Stimulated activated CD4-positive, alpha-beta T cell treated with anti-CD3 and anti-CD28 coated beads, TNF-alpha, amount 100 ng/mL, for 24 hours (primary cell): Measurements from ENCODE around the gene SLC30A10.
"Not testable (repeated sequence)": the region's sequence is repeated elsewhere in the genome, so short reads cannot be mapped to it uniquely, and the experiment has no call there.

Experiments
- DNase-seq, 3 experiments: peaks; one replicate each; pipeline ENCODE4 v3.0.0-alpha.2; 2020; ENCODE audit warnings: low read depth in 3 of 3

SLC30A10 gene

DNA sequence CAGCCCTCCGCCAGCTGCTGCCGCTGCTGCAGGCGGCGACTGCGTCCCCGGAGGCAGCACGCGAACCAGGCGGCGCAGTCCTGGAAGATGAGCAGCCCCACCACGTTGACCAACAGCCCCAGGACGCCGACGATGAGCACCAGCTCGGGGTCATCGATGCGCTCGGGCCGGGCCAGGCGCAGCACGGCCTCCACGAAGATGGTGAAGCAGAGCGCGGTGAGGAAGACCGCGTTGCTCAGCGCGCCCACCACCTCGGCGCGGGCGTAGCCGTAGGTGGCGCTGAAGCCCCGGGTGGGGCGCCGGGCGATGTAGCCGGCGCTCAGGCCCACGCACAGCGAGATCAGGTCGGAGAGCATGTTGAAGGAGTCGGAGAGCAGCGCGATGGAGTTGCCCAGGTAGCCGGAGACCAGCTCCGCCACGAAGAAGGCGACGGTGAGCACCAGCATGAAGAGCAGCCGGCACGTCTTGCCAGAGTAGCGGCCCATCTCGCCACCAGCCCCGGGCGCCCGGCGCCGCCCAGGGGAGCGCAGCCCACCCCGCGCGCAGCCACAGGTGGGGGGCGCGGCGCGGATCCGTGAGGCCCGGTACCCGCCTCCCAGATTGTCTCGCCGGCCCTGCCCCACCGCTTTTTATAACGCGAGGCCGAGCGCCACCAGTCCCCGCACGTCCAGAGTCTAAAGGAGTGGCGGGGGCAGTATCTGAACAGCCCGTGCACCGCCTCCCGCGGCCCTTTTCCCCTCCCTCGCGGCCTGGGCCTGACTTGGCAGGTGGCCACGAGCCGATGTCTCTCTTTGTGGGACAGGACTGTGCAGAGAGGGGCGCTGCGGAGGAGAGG is at the start of gene SLC30A10:
Gene SLC30A10 (minus strand): TSS at position 602 of the 835 bp plus-strand sequence. CDS start 117 bp downstream, at position 485.
- DNase-seq, result peak in 1 of 3 experiments; percentile 2

DNA sequence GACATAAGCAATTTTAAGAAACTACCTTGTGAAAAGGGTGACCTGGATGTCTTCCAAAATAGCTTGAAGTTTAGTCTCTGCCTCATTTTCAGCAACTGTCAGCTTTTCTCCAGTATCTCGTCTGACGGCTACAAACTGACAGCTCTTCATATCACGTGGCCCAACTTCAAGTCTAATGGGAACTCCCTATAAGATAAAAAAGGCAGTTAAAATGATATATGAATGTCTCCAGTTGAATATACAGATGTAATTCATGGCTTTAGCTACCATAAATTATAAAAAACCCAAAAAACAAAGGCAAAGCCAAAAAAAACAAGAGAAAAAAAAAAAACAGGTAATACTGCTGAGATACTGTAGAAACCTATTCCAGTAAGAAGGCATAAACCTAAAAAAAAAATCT is 44.9 kb upstream of the SLC30A10 start:
- DNase-seq, result no peak

DNA sequence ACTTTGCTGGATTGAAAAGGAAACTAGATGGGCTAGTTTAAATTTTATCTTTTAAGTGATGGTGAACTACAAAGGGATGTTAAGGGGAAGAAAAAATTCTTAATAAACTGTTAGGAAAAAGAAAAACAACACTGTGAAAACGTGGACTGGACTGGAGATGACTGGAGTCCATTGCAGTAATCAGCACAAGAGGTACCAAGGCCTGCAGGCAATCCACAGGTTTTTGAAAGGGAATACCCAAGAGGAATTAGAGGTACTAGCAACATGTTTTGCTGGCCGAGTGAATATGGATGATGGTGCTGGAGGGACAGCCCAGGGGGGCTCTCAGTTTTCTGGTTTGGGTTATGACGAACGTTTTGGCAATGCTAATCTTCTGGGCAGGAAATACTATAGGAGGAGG is 39.0 kb upstream of the SLC30A10 start:
- DNase-seq, result no peak

DNA sequence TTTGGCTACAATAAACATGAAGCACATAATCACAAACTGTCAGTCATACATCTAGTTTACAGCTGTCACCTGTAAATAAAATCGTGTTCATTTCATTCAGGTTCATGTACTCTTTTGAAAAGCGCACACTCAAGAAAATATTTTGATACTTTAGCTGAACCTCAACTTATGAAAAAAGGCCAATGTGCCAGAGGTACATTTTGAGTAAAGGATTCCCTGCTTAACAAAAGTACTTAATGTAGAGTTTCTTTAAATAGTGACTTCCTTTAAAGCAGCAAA is 37.7 kb upstream of the SLC30A10 start:
- DNase-seq, result no peak

DNA sequence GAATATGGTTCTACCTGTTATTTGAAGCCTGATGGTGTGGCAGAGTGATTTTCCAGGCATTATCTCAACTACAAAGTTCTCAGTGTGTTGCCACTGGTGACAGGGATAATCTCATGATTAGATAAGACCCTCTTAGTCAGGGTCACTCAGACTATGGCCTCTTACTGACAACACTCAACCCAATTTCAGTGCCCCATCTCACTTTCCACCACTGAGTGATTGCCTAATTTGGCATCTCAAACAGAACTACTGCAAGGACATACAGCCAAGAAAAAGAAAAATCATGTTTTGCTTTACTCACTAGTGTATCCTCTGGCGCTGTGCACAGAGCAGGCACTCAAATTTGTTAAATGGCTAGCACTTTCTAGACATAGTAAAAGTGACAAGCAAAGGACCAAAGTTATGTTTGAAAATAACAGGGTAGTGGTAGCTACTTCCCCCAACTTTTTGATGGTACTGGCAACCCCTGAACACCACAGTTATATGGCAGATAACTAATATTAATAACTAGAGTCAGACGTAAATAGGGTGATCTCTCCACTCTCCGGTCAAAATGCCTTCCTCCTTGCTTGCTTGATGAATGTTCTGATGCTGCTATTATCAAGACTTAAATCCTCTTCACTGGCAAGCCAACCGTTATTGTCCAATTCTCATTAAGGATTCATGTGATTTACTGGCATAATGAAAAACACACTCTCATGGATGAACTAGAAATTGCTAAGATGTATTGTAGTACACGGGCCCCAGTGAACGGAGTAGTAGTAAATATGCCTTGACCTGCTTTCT is 37.1 kb upstream of the SLC30A10 start:
- DNase-seq, result no peak

DNA sequence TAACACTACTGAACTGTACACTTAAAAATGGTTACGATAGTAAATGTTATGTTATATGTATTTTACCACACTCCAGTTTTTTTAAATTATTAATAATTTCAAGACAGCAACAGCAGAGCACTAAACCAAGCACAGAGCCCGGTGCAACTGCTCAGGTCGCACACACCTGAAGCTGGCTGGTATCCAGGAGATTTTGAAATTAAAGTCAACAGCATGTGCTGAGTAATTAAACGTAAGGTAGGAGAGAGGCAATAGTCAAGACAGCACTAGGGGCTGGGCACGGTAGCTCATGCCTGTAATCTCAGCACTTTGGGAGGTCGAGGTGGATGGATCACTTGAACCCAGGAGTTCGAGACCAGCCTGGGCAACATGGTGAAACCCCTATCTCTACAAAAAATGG is 35.1 kb upstream of the SLC30A10 start:
- no peak for DNase-seq

DNA sequence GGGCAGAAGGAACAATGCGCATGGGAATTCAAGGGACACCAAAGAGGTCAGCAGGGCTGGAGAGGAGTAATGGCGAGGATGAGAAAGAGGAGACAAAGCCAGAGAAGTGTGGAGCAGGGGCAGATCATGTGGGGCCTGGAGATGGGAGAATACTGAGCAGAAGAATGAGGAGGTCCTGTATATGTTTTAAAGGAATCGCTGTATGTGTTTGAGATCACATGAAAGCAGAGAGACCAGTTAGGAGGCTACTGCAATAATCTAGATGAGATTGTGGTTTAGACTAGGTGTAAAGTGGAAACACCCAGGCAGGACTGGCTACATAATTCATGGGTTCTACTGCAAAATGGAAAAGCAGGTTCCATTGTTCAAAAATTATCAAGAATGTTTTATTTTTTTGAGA is 33.3 kb upstream of the SLC30A10 start:
- no peak for DNase-seq

DNA sequence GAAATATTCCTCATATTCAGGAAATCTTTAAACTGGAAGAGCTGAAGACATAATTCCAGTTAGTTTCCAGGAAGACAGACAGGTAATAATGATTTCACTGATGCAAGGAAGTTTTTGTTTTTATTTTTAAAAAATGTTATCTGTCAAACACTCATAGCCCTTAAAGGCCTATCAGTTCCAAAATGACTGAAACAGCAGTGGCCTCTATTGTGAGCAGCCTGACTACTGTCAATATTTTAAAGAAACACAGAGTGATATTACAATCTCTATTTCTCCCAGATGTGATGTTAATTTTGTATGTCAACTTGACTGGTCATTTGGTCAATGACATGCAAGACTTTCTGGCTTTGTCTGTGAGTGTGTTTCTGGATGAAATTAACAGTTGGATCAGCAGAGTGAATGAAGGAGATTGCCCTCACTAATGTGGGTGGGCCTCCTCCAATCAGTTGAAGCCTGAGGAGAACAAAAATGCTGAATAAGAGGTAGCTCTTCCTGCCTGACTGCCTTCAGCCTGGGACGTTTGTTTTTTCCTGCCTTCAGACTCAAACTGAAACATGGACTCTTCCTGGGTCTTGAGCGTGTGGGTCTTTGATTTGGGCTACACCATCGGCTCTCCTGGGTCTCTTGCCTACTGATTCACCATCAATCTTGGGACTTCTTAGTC is 31.3 kb upstream of the SLC30A10 start:
- no peak for DNase-seq

DNA sequence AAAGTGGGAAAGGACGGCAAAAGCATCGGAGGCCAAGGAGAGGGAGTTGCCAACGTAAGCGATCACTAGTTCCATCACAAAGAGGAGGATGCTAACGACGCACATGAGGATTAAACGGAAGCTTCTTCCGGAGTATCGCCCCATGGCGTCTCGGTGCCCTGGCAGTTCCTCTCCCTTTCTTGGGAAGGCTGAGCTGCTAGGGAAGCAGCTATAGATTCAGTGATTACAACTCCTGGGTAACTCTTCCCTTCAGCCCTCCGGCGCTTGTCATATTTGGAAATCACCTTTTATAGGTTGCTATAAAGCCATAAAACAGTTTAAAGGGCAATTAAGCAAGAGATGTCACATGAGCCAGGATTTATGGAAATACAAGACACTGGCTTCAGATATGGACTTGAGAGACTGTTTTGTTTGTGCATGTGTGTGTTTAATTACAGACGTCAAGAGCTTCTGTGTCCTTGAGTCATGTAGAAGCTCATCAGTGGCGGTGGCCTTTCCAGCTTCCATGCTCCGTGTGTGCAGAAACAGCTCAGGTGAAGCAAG is 30.6 kb upstream of the SLC30A10 start:
- no peak for DNase-seq

DNA sequence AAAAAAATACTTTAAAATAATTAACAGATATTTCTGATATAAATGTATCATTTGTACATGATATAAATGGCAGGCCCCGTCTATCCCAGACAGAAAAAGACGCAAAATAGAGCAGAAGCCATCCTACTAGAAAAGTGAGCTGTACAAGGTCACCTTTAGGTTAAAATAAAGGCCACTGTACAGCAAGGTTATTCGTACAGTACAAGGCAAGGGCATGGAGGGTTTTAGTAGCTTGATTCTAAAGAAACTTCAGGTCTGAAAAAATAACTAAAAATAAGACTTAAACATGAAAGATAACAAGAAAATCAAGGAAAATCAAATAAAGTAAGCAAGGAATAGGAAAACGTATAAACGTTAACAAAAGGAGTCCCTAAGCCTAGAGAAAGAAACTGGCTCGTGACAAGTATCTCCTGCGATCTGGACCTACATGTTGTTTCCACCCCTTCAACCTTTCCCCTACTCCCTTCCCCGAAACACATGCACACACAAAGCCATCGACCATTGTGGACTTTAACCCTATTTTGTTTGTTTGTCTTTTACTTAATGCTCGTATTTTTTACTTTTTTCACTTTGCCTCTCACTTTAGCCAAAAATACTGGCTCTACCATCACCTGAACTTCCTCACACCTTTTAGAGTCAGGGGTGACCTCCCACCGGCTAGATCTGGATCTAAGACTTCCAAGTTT is 26.5 kb upstream of the SLC30A10 start:
- DNase-seq, result no peak

DNA sequence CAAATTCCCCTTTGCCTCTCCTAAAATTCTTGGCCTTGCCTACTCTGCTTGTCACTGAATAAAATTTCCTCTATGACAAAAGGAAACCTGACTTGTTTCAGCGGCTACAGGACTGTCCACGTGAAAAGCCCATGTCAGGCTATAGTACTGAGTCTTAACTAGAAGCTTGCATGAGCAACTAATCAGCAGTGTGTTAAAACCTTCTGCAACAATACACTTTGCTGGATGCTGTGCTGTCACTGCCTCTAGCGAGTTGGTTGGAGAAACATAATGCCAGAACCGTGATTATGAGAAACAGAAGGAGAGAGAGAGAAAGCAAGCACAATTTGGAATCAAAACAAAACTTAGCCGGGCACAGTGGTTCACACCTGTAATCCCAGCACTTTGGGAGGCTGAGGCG is 25.7 kb upstream of the SLC30A10 start:
- DNase-seq, result no peak

DNA sequence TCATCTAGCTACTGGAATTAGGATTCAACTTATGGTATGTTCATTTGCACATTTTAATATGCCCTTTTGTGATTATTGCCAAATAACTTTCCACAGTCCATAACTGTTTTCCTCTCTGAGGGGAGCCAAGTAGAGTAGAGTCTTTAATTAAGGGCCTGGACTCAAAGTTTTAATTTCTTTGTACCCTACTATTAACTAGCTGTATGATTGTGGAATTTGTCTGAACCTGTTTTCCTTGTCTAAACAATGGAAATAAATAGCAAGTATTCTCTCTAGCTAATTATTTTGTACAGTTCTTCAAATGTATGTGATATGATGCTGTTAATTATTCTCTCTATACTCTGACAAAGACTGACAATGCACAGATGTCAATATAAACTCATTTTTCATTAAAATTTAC is 24.0 kb upstream of the SLC30A10 start:
- DNase-seq, result no peak

DNA sequence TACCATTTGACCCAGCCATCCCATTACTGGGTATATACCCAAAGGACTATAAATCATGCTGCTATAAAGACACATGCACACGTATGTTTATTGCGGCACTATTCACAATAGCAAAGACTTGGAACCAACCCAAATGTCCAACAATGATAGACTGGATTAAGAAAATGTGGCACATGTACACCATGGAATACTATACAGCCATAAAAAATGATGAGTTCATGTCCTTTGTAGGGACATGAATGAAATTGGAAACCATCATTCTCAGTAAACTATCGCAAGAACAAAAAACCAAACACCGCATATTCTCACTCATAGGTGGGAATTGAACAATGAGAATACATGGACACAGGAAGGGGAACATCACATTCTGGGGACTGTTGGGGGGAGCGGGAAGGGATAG is 20.9 kb upstream of the SLC30A10 start:
- DNase-seq, result not testable (repeated sequence)

DNA sequence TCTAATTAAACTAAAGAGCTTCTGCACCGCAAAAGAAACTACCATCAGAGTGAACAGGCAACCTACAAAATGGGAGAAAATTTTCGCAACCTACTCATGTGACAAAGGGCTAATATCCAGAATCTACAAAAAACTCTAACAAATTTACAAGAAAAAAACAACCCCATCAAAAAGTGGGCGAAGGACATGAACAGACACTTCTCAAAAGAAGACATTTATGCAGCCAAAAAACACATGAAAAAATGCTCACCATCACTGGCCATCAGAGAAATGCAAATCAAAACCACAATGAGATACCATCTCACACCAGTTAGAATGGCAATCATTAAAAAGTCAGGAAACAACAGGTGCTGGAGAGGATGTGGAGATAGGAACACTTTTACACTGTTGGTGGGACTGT is 20.4 kb upstream of the SLC30A10 start:
- not testable (repeated sequence) for DNase-seq

DNA sequence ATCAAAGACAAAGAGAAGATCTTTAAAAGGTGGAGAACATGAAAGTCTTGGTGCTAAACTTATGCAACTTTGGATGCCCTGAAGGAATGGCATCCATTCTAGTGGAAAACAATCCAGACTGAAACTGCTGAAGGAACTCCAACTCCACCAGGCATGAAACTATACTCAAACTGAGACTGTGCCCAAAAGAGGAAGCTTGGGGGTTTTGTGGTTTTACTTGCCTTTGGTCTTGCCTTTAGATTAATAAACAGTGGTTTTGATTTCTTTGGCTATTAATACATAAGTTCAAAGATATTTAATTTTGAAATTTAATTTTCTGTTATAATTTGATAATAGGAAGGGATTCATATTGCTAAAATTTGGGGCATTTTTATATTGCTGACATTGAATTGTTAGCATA is 17.4 kb upstream of the SLC30A10 start:
- DNase-seq, result no peak

DNA sequence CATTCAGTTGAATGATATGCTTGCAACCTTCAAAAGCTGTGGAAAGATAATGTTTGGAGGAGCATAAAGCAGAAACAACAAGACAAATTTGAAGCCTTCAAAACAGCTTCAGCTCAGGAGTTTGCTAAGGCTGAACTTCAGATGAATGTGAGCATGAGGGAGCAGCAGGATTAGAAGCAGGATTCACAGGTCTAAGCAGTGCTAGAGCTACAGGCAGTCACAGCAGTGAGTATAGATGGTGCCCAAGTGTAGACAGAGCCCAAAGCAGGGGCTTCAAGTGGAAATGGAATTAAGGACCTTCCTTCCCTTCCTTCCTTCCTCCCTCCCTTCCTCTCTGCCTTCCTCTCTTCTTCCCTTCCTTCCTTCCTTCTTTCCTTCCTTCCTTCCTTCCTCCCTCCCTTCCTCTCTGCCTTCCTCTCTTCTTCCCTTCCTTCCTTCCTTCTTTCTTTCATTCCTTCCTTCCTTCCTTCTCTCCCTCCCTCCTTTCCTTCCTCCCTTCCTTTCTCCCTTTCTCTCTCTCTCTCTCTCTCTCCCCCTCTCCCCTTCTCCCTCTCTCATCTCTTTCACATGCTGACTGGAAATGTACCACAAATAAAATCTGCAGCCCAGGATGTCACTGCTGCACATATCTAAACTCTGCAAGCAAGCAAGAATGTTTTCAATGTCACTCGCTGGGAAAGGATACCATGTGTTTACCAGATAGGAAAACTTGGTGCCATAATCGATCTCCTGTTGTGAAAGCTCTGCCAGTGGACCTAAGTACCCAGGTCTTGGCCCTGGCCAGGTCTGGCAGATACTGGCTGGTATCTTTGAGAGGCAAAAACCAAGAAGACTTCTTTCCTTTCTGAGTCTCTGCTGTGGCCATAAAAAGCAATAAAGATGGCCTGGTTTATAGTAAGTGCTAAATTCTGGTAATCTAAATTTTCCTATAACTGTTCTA is 13.1 kb upstream of the SLC30A10 start:
- no peak for DNase-seq

DNA sequence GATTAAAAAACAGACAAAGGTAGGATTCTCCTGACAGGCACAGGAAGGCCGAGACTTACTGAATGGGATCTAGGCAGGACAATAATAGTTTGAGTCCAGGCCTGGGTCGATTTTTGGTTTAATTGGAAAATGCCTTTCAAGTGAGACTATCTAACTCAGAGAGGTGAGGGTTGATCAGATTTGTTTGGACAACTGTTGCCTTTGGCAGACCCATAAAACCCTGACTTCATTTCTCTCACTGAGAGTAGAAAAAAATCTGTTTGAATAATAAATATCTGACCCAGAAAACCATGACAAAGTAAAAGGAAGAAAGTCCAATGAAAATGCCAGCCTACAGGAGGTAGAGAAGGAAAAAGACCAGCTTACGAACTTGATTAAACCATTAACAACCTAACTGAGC is 12.3 kb upstream of the SLC30A10 start:
- no peak for DNase-seq

DNA sequence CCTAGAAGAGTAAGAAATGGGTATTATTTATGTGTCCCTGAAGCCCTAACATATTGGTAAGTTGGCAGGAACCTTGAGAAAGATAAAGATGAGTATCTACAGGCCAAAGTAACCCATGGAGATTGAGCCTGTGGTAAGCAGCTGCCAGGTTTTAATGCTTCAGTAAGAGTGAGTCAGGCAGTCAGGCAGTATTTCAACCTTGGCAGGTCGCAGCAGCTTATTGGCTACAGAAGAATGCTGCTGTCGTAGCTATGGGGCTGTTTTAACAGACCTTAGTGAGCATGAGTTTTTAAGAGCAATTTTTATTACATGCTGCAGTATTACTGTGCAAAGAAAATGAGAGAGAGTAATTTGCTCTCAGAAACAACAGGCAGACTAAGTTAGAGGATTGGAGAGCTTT is 10.3 kb upstream of the SLC30A10 start:
- DNase-seq, result no peak

DNA sequence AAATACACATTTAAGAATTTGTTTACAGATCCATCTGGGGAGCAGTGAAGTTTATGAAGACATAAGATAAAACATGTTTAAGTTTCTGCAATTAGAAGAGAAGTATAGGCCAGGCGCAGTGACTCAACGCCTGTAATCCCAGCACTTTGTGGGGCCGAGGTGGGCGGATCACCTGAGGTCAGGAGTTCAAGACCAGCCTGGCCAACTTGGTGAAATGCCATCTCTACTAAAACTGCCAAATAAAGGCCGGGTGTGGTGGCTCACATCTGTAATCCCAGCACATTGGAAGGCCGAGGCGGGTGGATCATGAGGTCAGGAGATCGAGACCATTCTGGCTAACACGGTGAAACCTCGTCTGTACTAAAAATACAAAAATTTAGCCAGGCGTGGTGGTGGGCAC is 5.4 kb upstream of the SLC30A10 start:
- not testable (repeated sequence) for DNase-seq

DNA sequence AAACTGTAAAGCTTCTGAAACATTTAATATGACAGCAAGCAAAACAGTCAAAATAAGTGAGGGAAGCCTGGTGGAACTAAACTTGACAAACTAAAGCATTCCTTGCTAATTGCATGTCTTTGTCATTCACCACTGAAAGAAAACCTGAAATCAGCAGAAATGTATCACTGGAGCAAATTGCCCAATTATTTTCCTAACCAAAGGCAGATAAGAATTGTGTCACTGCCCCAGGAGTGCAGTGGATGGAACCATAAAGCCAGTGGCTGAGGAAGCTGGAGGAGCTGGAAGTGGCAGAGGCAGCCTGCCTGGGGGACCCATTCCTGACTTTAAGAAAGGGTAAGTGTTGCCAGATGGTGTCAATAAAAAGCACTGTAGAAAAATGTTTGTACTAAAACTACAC is 2.7 kb upstream of the SLC30A10 start:
- no peak for DNase-seq

DNA sequence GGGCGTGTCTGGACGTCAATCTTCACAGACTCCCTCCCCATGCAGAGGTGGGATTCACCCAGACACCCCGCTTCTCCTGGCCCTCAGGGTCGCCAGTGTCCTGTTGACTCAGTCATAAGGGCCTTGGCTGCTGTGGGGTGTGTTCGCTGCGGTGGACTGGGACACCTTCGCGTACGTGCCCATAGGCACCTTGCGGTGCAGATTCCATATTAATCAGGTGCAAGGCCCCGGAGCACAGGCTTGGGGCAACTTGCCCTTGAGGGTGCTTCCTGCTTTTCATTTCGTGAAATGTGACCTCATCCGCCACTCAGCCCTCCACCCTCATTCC is 398 bp upstream of the SLC30A10 start:
- no peak for DNase-seq
